Progenitor cell of endocrine pancreas (in vitro differentiated cells): Measurements from ENCODE around the gene HOXC10. TPM values are rescaled to one million over a fixed set of nuclear protein-coding genes. Genes with fewer than 3 reads are reported as not detected.

ENCODE experiments used
- DNase-seq: peaks from one replicate; pipeline ENCODE4 v3.0.0; 2021; ENCODE audit warnings: low spot score; ENCODE audit not compliant: unreplicated experiment
- H3K27ac Mint-ChIP-seq: 2 replicates; pipeline ENCODE4 v1.8.0; 2021; ENCODE audit warnings: mild to moderate bottlenecking, moderate library complexity, mixed read lengths
- H3K27me3 Mint-ChIP-seq: 2 replicates; pipeline ENCODE4 v1.8.0; 2021; ENCODE audit warnings: mixed read lengths
- H3K36me3 Mint-ChIP-seq: 2 replicates; pipeline ENCODE4 v1.8.0; 2022; ENCODE audit warnings: mixed read lengths; ENCODE audit not compliant: insufficient read depth
- H3K4me1 Mint-ChIP-seq: 2 replicates; pipeline ENCODE4 v1.8.0; 2021; ENCODE audit warnings: low read depth, mixed read lengths
- H3K4me3 Mint-ChIP-seq: 2 replicates; pipeline ENCODE4 v1.8.0; 2021; ENCODE audit warnings: low read depth, mild to moderate bottlenecking, moderate library complexity, mixed read lengths
- H3K9me3 Mint-ChIP-seq: 2 replicates; pipeline ENCODE4 v1.8.0; 2021; ENCODE audit warnings: low read depth, mixed read lengths
- total RNA-seq: library from RNA; stranded (reverse); gene quantifications from 2 replicates; pipeline ENCODE4 v1.2.1, GENCODE V29; 2021
- TF ChIP-seq, protein P1 (sequence below): fragments of 200-600 bp; sonication (generic); IDR thresholded peaks from one replicate; pipeline ENCODE4 v1.5.0; 2021; ENCODE audit warnings: antibody characterized with exemption, mild to moderate bottlenecking; ENCODE audit not compliant: unreplicated experiment

HOXC10 gene
- total RNA-seq, 1 donor from 2014 or later, result not detected

GRCh38 chr12:53985692-53985993 lies 697 bp downstream of the HOXC10 start:
- no peak overlapping the region for H3K4me3 Mint-ChIP-seq
- no peak for DNase-seq

GRCh38 chr12:53985994-53986685 lies 1.2 kb downstream of the HOXC10 start:
- Mint-ChIP-seq H3K9me3 (no peaks in the 10 kb centered on the region), H3K4me3 (no peak overlapping the region), H3K27ac (no peak overlapping the region), H3K4me1 (peaks cover 3% of the 10 kb centered on the region), H3K27me3 (peaks cover 94% of the 10 kb centered on the region), H3K36me3 (no peaks in the 10 kb centered on the region)
- DNase-seq, result no peak
- TF ChIP-seq, protein P1, sequence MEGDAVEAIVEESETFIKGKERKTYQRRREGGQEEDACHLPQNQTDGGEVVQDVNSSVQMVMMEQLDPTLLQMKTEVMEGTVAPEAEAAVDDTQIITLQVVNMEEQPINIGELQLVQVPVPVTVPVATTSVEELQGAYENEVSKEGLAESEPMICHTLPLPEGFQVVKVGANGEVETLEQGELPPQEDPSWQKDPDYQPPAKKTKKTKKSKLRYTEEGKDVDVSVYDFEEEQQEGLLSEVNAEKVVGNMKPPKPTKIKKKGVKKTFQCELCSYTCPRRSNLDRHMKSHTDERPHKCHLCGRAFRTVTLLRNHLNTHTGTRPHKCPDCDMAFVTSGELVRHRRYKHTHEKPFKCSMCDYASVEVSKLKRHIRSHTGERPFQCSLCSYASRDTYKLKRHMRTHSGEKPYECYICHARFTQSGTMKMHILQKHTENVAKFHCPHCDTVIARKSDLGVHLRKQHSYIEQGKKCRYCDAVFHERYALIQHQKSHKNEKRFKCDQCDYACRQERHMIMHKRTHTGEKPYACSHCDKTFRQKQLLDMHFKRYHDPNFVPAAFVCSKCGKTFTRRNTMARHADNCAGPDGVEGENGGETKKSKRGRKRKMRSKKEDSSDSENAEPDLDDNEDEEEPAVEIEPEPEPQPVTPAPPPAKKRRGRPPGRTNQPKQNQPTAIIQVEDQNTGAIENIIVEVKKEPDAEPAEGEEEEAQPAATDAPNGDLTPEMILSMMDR, result no peak

More at GRCh38 chr12:53985692-53985993, 697 bp downstream of the HOXC10 start:
- H3K27ac Mint-ChIP-seq, result no peak overlapping the region
- no peaks in the 10 kb centered on the region for H3K9me3 Mint-ChIP-seq
- no peaks in the 10 kb centered on the region for H3K36me3 Mint-ChIP-seq
- H3K4me1 Mint-ChIP-seq, result peaks cover 3% of the 10 kb centered on the region
- TF ChIP-seq, protein P1, result no peak
- peaks cover 94% of the 10 kb centered on the region for H3K27me3 Mint-ChIP-seq

DNA sequence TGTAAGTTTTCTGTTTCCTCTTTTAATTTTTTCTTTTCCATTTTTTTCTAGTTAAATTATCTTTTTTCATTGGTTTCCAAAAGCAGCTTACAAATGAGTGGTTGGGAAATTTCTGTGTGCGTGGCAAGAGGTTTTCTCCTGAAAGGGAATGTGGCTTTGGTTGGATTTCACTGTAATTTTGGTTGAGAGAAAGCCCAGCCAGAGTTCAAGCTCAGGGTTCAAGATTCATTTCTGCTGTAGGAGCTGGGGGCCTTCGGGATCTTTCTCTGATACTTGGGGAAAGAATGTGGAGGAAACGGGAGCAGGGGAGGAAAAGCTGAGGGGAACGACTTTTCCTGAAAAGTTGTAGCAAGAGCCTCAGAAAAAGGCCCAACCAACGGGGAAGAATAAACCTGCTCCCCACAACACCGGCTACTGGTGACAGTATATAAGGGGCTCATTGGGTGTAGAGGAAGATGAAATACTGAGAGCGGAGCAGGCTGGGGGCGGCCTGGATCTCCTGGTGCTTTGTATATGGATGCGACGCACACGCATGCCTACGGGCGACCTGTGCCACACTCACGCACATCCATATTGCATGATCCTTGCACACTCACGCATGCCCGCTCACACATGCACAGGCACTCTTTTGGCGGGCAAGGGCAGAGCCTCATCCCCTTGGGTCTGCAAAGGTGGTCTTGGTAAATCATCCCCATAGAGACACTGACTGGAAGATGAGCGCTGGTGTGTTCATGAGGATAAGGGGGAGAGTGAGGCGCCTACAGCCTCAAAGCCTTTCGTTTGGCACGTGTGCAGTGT lies 1.9 kb downstream of the HOXC10 start:
- no peak overlapping the region for H3K27ac Mint-ChIP-seq
- H3K4me1 Mint-ChIP-seq, result peaks cover 3% of the 10 kb centered on the region
- H3K9me3 Mint-ChIP-seq, result no peaks in the 10 kb centered on the region
- no peak overlapping the region for H3K4me3 Mint-ChIP-seq
- DNase-seq, result no peak
- peaks cover 94% of the 10 kb centered on the region for H3K27me3 Mint-ChIP-seq
- TF ChIP-seq, protein P1, result no peak
- no peaks in the 10 kb centered on the region for H3K36me3 Mint-ChIP-seq

- H3K27me3 Mint-ChIP-seq, result peaks cover 94% of the 10 kb centered on the region
Measured at GRCh38 chr12:53987787-53988230, 2.9 kb downstream of the HOXC10 start.

More at GRCh38 chr12:53987787-53988230, 2.9 kb downstream of the HOXC10 start:
- Mint-ChIP-seq H3K9me3 (no peaks in the 10 kb centered on the region), H3K27ac (no peak overlapping the region), H3K36me3 (no peaks in the 10 kb centered on the region), H3K4me3 (no peak overlapping the region), H3K4me1 (peaks cover 3% of the 10 kb centered on the region)
- TF ChIP-seq, protein P1, result no peak
- no peak for DNase-seq
